ENCODE measurements around the gene GDAP1L1.

Gene GDAP1L1

DNA sequence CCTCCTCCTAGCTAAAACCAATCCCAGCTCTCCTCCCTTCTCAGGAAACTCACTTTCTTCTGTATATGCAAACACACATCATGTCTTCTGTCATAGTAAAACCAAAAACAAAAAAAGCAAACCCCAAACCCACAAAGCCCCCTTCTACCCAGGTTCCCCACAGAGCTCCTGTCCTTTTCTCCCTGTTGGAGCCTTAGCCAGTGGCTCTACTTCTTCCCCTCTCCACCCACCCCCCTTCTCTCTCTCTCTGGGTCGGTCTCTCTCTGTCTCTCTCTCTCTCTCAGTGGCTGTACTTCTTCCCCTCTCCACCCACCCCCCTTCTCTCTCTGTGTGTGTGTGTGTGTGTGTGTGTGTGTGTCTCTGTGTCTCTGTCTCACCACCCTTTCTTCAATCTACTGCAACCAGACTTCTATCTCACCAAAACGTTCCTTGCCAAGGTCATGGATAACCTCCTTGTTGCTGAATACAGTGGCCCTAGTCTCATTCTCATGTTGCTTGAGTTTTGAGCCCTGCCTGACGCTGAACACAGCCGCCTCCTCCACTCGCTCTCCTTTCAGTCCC lies 27.9 kb upstream of the GDAP1L1 start:
- no peak for TF ChIP-seq CTCF (IDR thresholded peaks at IDR 0.05; ENCODE audit: low read depth, low read length)
- no peak for DNase-seq (ENCODE audit: low read depth in 2 of 2)
- no peak overlapping the region for H3K4me3 ChIP-seq (replicated peaks in 1 of 2; ENCODE audit: low read depth in 2 of 2, low read length in 2 of 2)

- no peak for TF ChIP-seq CTCF (IDR thresholded peaks at IDR 0.05; ENCODE audit: low read depth, low read length)
- H3K4me3 ChIP-seq (replicated peaks in 1 of 2; ENCODE audit: low read depth in 2 of 2, low read length in 2 of 2), result no peak overlapping the region
- no peak for DNase-seq (ENCODE audit: low read depth in 2 of 2)
These were observed 27.3 kb upstream of the GDAP1L1 start for GRCh38 chr20:44219791-44220190.

DNA sequence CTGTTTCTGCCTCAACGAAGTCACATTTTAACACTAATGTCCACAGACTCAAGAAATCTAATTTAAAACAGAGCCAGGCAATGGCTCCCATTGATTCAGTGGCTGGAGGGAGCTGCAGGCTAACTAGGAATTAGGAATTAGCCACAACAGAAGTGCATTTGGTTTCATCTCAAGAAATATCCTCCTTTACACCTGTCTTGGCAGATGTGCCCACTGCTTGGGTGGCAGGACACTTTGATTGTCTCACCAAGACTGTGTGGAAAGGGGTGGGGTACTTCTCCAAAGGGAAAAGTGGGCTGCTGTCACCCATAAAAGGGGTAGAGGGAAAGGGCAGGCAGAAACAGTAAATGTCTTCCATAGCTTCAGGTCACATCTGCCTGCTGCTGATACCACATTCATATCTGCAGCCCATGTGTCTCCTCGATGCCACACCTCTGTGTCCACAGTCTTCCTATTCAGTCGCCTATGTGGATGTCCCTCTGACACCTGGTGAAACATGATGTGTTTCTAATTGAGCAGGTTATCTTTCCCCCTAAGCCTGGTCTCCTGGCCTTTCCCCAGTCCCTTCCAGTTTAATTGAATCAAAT lies 25.6 kb upstream of the GDAP1L1 start:
- DNase-seq (ENCODE audit: low read depth in 2 of 2), result no peak
- no peak overlapping the region for H3K4me3 ChIP-seq (replicated peaks in 1 of 2; ENCODE audit: low read depth in 2 of 2, low read length in 2 of 2)
- no peak for TF ChIP-seq CTCF (IDR thresholded peaks at IDR 0.05; ENCODE audit: low read depth, low read length)

DNA sequence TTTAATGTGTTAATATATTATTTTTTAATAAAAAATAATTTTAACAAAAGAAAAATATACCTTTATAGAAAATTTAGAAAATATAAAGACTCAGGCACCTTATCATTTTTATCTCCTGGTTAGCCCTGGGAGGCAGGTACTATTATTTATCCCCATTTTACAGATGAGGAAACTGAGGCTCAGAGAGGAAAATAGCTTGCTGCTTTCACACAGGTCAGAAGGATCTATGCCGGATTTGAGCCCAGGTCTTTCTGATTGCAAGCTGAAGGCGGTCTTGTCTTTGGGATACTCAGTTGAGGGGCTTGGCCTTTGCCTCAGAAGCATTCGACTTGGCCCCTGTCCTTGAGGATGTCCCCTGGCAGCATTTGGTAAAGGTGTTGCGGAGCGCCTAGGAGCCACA lies 25.1 kb upstream of the GDAP1L1 start:
- H3K4me3 ChIP-seq (replicated peaks in 1 of 2; ENCODE audit: low read depth in 2 of 2, low read length in 2 of 2), result no peak overlapping the region
- TF ChIP-seq CTCF (IDR thresholded peaks at IDR 0.05; ENCODE audit: low read depth, low read length), result no peak
- DNase-seq (ENCODE audit: low read depth in 2 of 2), result no peak

- no peak for DNase-seq (ENCODE audit: low read depth in 2 of 2)
- no peak for TF ChIP-seq CTCF (IDR thresholded peaks at IDR 0.05; ENCODE audit: low read depth, low read length)
- no peak overlapping the region for H3K4me3 ChIP-seq (replicated peaks in 1 of 2; ENCODE audit: low read depth in 2 of 2, low read length in 2 of 2)
These were observed 24.3 kb upstream of the GDAP1L1 start for GRCh38 chr20:44222633-44223368.

GRCh38 chr20:44223721-44224120 lies 23.4 kb upstream of the GDAP1L1 start:
- TF ChIP-seq CTCF (IDR thresholded peaks at IDR 0.05; ENCODE audit: low read depth, low read length), result no peak
- H3K4me3 ChIP-seq (replicated peaks in 1 of 2; ENCODE audit: low read depth in 2 of 2, low read length in 2 of 2), result no peak overlapping the region
- no peak for DNase-seq (ENCODE audit: low read depth in 2 of 2)
